AG10803 (cell line): Measurements from ENCODE around the gene EML3.
"Not testable (repeated sequence)": the region's sequence is repeated elsewhere in the genome, so short reads cannot be mapped to it uniquely, and the experiment has no call there.

ENCODE experiments used
- DNase-seq: peaks from one replicate; pipeline ENCODE4 v3.0.0; 2010; ENCODE audit warnings: low read depth
- H3K4me3 ChIP-seq: 2 replicates; pipeline ENCODE4 v1.5.1; 2011; ENCODE audit warnings: mild to moderate bottlenecking, low read length, control low read depth
- CTCF ChIP-seq: conservative IDR thresholded peaks from 2 replicates; pipeline ENCODE4 v1.5.1; 2011; ENCODE audit warnings: mild to moderate bottlenecking, low read length, control low read depth, inconsistent platforms

EML3 gene

DNA sequence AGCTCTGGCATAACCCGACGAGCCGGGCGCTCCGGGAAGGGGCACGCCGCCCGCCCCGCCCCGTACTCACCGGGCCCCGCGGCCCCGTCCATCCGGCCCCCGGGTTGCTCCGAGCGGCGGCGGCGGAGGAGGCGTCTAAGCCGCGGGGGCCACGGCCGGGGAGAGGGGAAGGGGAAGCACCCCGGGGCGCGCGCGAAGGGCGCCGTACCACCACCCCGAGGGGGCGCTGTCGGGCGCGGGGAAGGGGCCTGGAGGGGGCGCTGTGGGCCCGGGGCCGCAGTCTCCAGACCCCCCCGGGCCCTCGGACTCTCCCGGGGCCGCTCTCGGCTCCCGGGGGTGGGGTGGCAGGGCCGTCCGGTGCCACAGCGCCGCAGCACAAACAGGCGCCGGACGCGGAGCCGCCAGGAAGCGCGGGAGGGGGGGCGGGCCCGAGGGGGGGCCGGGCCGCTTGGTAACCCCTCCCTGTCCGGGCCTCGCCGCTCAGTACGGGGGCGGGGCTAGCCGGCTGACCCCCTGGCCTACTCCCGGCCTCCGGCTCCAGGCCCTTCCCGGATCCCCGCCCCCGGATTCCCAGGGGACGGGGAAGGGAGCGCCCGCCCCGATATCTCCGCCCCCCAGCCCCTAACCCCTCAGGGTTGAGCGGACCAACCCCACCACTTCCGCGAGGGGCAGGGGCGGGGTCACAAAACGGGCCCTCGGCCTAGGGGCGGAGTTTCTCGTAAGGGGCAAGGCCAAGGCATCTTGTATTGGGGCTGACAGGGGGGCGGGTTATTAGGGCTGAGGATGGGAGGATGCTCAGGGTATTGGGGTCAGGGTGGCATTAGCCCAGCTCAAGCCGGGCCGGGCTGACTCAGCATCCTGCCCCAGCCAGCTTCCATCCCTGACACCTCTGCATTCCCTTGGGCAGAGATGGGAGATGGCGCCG lies at the start of gene EML3, which contains the start of gene ROM1:
Gene EML3, minus strand, starts transcription at position 410 of the 925 bp plus-strand sequence. Its CDS starts 318 bp downstream, at position 92.
Gene ROM1, plus strand, starts transcription at position 892 of the 925 bp plus-strand sequence. Its CDS starts 25 bp downstream, at position 917.
- peak; percentile 54 for TF ChIP-seq CTCF
- H3K4me3 ChIP-seq, result peak within 1 kb of the TSS; percentile 86
- DNase-seq, result peak; percentile 84

DNA sequence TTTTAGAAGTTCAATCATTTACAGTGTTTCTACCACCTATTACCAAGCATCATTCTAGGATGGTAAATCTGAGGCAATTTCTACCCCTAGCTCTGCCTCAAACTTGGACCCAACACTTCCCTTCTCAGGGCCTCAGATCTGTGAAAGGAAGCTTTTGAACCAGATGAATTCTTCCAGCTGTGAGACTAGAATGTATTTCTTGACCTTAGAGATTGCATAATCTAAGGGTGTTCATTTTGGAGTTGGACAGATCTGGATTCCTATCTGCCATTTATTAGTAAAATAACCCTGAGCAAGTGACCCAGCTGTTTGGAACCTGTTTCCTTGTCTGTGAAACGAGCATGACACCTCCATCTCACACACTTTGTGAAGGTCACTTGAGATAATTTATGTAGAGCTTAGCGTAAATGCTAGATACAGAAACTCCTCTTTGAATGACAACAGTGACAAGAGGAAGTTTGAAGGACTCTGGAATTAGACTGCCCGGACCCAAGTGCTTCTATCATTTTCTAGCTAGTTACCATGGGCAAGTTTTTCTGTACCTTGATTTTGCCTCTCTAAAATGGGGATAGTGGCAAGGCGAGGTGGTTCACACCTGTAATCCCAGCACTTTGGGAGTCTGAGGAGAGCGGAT lies 44.3 kb upstream of the EML3 start:
- H3K4me3 ChIP-seq, result no peak overlapping the region
- no peak for TF ChIP-seq CTCF
- no peak for DNase-seq

DNA sequence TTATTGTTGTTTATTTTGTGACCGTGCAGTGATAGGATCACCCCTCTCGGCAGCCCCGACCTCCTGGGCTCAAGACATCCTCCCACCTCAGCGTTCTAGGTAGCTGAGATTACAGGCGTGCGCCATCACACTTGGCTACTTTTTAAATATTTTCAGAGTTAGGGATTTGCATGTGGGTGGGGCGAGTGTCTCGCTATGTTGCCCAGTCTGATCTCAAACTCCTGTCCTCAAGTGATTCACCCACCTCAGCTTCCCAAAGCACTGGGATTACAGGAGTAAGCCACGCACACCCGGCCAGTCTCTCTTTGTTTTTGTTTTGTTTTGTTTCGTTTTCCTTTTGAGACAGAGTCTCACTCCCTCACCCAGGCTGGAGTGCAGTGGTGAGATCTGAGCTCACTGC lies 41.7 kb upstream of the EML3 start:
- no peak for DNase-seq
- TF ChIP-seq CTCF, result no peak
- no peak overlapping the region for H3K4me3 ChIP-seq

DNA sequence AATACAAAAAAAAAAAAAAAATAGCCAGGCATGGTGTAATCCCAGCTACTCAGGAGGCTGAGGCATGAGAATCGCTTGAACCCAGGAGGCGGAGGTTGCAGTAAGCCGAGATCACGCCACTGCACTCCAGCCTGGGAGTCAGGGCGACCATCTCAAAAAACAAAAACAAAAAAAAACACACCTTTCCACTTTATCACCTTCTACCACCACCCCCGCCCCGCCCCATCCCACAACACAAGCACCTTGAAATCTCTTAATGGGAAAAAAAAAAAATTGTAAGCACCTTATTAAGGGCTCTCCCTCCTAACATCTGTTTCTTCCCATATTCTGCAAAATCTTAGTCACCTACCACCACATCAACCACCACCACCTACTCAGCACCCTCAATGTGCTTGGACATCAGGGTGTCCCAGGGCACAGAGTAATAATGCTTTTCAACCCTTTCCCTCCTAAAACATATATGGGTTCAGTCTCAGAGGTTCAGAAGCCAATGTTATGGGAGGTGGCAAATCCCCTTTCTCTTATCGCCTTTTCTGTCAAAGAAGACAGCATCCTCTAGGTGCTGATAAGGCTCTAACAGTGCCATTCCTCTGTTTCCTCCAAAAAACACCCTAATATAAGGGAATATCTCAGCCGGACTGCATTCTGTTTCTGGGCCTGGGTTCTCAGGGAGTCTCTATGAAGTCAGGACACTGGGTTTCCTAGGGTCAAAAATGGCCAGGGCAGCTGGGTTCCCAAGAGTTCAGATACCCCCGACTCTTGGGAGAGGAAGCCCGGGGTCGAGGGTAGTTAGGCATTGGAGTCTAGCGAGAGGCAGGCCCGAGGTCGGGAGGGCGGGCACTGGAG lies 39.8 kb upstream of the EML3 start:
- peak overlapping the region; percentile 84 for H3K4me3 ChIP-seq
- no peak for TF ChIP-seq CTCF
- no peak for DNase-seq

GRCh38 chr11:62650283-62650682 lies 37.7 kb upstream of the EML3 start:
- not testable (repeated sequence) for DNase-seq, H3K4me3 ChIP-seq

GRCh38 chr11:62649486-62649885 lies 36.9 kb upstream of the EML3 start:
- no peak for DNase-seq
- TF ChIP-seq CTCF, result no peak
- no peak overlapping the region for H3K4me3 ChIP-seq

GRCh38 chr11:62648967-62649364 lies 36.4 kb upstream of the EML3 start:
- TF ChIP-seq CTCF, result no peak
- no peak overlapping the region for H3K4me3 ChIP-seq
- no peak for DNase-seq
